HG03342 (cell line): ENCODE data around the gene GLE1.
"Not testable (repeated sequence)": the region's sequence is repeated elsewhere in the genome, so short reads cannot be mapped to it uniquely, and the experiment has no call there.

ENCODE experiments used
- ATAC-seq: cut with Tn5 transposase; IDR thresholded peaks from one replicate; pipeline ENCODE4 v1.9.1; 2021; ENCODE audit warnings: mild to moderate bottlenecking, moderate library complexity; ENCODE audit not compliant: unreplicated experiment

The GLE1 gene

DNA sequence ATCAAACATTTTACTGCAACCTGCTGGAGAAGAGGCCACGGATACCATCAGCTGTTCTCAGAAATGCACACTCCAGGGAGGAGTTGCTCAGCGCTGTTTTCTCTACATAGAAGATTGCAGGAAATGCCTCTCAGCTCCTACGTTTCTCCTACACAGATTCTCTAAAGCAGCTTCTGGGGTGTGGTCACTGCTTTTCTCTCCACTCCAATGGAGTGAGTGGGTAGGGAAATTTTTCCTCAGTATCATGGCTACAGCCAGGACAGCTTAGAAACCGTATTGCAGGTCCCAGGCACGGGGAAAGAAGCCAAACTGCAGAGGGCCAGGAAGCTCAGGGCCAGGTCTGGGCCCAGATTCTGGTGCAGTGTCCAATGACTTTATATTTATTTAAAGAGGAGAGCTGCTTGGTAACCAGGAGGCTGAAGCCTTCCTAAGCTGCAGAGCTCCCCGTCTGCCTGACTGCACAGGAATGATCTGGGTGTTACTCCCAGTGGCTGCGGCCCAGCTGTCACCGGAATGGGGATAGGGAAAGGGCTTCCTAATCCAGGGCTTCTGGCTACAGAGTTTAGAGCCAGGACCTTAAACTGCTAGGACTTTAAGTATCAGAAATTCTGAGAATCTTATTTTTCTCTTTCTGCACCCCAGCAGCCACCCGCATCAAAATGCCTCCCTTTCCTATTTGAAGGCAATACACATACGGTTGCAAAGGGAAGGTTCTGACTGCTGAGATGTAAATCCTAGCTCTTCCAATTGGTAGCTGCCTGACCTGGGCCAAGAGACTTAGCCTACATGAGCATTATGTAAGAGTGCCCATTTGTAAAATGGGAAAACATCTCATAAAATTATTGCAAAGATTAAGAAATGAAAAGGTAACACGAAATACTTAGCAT is 46.5 kb downstream of the GLE1 start:
- no peak for ATAC-seq

- no peak for ATAC-seq
Observed at GRCh38 chr9:128551657-128552152, 47.2 kb downstream of the GLE1 start.

GRCh38 chr9:128552153-128552743 is 47.7 kb downstream of the GLE1 start, which contains the start of gene SPTAN1:
Gene SPTAN1 (plus strand): TSS chr9:128552587. CDS start chr9:128566741, 14,154 bp downstream.
- peak; percentile 64 for ATAC-seq

DNA sequence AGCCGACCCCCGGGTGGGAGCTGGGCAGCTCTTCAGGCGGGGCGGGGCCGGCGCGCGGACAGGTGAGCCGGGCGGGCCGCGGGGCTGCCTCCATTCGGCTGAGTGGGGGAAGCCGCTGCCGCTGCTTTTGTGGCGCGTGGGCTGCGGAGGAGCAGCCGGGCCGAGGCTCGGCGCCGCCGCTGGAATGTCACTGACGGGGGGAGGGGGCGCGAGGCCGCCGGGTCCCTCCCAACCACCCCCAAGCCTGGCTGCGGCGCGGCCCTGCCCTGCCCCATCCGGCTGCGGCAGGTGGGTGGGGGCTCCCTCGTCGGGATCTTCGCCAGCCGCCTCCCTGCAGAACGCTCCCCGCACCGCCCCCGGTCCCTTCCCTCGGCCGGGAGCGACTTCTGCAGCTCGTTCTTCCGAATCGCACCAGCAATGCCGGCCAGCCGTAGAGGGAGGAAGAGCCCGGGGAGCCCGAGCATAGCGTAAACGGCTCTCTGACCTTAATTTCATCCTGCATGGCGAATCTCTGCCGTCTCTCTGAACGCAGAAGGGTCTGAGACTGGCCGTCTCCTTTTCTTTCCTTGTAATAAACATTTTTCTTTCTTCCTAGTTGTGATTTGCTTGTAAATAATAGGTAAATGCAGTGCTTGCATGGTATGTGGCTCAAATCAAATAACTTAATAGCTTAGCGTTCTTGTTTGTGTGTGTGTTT is 48.4 kb downstream of the GLE1 start:
- peak; percentile 30 for ATAC-seq

GRCh38 chr9:128553728-128554127 is 49.2 kb downstream of the GLE1 start:
- ATAC-seq = no peak

- no peak for ATAC-seq
Observed at GRCh38 chr9:128554155-128554862, 49.8 kb downstream of the GLE1 start.

GRCh38 chr9:128555180-128555721 is 50.7 kb downstream of the GLE1 start:
- no peak for ATAC-seq

GRCh38 chr9:128556276-128556675 is 51.8 kb downstream of the GLE1 start:
- ATAC-seq = no peak

DNA sequence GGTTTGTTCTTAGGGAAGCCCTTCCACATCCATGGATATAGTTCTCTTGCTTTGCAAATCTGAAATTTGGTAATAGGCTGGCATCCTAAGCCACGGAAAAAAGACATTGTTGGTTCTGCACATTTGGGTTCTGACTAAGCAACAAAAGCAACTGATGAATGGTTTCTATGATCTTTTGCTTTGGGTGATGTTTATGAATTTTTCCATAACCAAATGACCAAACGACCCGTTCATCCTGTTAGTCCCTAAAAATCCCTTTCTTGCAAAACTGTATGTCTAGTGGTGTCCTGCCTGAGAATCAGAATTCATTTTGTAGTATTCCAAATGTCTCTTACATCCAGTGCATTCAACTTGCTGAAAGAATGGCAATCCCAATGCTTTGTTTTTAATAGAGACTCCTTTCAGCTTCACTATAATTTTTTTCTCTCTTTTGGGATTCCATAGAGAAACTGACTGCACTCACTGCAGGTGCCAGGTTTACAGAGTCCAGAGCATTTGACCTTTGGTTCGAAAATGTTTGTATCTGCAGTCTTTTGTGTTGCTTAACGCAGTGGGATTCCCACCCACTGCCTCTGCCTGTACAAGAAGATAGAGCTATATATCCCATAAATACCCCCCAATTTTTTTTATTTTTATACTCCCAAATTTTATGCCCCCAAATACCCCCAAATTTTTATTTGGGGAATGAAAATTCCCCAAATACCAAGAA is 52.6 kb downstream of the GLE1 start:
- no peak for ATAC-seq

GRCh38 chr9:128558431-128559310 is 54.2 kb downstream of the GLE1 start:
- peak; percentile 80 for ATAC-seq

GRCh38 chr9:128565578-128565977 is 61.1 kb downstream of the GLE1 start:
- ATAC-seq = no peak

DNA sequence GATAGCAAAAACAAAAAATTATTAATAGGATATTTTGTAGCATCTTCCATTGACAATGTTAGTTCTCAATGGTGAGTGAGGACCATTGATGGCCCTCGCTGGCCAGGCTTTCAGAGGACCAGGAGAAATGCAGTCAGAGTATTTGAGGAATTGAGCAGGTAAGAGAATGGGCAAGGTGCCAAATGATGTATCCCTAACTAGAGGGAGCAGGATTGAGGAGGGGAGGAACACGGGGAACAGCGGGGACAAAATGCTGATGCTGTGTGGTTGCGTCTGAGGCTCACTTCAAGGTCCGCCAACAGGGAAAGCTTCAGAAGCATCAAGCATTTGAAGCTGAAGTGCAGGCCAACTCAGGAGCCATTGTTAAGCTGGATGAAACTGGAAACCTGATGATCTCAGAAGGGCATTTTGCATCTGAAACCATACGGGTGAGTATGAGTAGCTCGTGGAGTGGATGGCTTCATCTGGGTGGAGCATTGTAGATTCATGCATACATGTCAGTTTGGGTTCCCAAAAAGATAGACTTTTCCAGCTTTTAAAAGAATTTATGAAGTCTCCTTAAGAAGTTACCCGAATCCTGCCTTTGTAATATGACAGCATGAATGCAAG is 64.1 kb downstream of the GLE1 start:
- ATAC-seq = no peak

DNA sequence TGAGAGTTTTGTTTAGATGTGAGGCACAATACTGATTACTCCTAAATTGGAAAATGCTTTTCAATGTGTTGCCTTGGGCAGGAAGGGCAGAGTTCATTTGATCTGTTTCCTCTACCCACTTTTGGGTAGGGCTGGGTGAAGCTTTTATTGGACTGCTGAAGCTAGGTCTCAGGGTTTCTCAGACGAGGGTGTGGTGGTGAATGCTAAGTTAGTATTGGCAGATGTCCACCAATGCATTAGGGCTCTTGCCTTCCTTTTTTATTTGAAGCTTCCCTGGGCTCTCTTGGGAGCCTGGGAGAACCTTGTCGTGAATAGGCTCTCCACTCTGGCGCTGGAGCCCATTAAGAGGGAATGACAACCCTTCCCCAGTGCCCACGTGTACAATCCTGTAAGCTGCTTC is 71.0 kb downstream of the GLE1 start:
- no peak for ATAC-seq

- ATAC-seq = no peak
Observed at GRCh38 chr9:128575916-128576315, 71.4 kb downstream of the GLE1 start.

DNA sequence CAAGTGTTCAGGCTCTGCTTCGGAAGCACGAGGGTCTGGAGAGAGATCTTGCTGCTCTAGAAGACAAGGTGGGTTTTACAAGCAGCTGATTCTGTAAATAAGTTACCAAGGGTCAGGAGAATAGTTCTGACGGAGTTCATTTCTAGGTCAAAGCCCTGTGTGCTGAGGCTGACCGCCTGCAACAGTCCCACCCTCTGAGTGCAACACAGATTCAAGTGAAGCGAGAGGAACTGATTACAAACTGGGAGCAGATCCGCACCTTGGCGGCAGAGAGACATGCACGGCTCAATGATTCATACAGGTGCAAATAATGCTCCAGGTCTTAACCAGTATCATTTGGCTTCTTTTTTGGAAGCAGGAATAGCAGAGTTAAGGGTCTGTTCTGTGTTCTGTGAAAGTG is 72.7 kb downstream of the GLE1 start:
- ATAC-seq = no peak

DNA sequence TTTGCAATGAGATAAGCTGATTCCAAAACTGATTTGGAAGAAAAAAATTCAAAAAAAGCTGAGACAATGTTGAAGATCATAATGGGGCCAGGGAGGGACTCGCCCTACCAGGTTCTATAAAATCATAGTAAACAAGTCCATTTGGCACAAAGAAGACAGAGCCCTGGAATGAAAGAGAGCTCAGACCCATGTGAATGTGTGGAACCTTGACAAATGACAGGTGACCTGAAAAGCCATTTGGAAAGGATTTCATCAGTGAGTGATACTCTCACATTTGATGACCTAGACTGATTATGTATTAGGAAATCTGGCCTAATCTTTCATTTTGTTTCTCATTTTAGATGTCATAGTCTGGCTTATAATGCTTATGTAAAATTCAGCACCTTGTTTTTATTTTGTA is 74.7 kb downstream of the GLE1 start:
- no peak for ATAC-seq

GRCh38 chr9:128580731-128581130 is 76.2 kb downstream of the GLE1 start:
- no peak for ATAC-seq

DNA sequence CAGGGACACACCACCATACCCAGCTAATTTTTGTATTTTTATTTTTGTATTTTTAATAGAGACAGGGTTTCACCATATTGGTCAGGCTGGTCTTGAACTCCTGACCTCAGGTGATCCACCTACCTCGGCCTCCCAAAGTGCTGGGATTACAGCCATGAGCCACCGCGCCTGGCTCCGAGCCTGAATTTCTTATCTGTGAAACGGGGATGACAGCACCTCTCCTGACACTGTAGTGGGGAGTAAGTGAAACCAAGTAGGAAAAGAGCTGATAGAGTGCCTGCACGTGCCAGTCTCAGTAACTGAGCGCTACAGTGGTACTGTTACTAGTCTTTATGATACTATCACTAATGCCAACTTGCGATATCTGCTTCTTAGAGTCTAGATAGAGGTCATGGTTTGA is 80.6 kb downstream of the GLE1 start:
- not testable (repeated sequence) for ATAC-seq

DNA sequence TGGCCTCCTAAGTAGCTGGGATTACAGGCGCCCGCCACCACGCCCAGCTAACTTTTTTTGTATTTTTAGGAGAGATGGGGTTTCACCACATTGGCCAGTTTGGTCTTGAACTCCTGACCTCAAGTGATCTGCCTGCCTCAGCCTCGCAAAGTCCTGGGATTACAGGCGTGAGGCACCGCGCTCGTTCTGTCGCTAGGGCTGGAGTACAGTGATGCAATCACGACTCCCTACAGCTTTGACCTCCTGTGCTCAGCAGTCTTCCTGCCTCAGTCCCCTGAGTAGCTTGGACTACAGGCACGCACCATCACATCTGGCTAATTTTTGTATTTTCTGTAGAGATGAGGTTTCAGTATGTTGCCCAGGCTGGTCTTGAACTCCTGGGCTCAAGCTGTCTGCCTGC is 82.4 kb downstream of the GLE1 start:
- not testable (repeated sequence) for ATAC-seq
